Tibial nerve (tissue), 4 donors: ENCODE results near the gene PAFAH1B2. TPM values are rescaled to one million over a fixed set of nuclear protein-coding genes. Genes with fewer than 3 reads are reported as not detected.
"Not testable (repeated sequence)": the region's sequence is repeated elsewhere in the genome, so short reads cannot be mapped to it uniquely, and the experiment has no call there.

Experiments
- DNase-seq, 2 donors: peaks; one replicate each; pipeline ENCODE4 v3.0.0-alpha.2; 2019; ENCODE audit warnings: low spot score in 2 of 2
- H3K27ac ChIP-seq, 4 donors: fragments of 200-600 bp; sonication (generic) in 3 of 4; one replicate each; pipeline ENCODE4 v1.5.1; 2017 to 2019; ENCODE audit warnings: mild to moderate bottlenecking in 1 of 4
- H3K27me3 ChIP-seq, 2 donors: fragments of 200-600 bp; sonication (generic) in 1 of 2; one replicate each; pipeline versions ENCODE4 v1.5.1 to v1.6.0; 2017 to 2019
- H3K36me3 ChIP-seq, 3 donors: fragments of 200-600 bp; sonication (generic); one replicate each; pipeline ENCODE4 v1.5.1; 2018 to 2019
- H3K4me1 ChIP-seq, 4 donors: fragments of 200-600 bp; sonication (generic) in 3 of 4; one replicate each; pipeline ENCODE4 v1.5.1; 2017 to 2019
- H3K4me3 ChIP-seq, 4 donors: fragments of 200-600 bp; sonication (generic) in 3 of 4; one replicate each; pipeline ENCODE4 v1.5.1; 2017 to 2019; ENCODE audit warnings: mild to moderate bottlenecking in 1 of 4, moderate library complexity in 1 of 4
- H3K9me3 ChIP-seq, 4 donors: fragments of 200-600 bp; sonication (generic) in 3 of 4; one replicate each; pipeline ENCODE4 v1.5.1; 2017 to 2019
- EP300 ChIP-seq, 2 donors: sonication (generic); formaldehyde crosslinking; IDR thresholded peaks; one replicate each; pipeline ENCODE4 v1.6.1; 2017; ENCODE audit warnings: antibody characterized with exemption in 2 of 2, mild to moderate bottlenecking in 1 of 2
- POLR2A ChIP-seq, 2 donors: fragments of 450-650 bp; IDR thresholded peaks; one replicate each; pipeline ENCODE4 v1.6.1; 2017; ENCODE audit warnings: antibody characterized with exemption in 2 of 2, mild to moderate bottlenecking in 2 of 2, moderate library complexity in 2 of 2
- WGBS, 2 donors: methylation state at CpG; one replicate each; pipeline ENCODE4 v1.1.5; 2018; 5-methylcytosine and 5-hydroxymethylcytosine counted together
- total RNA-seq, 4 donors: library from RNA; depleted of rRNA; stranded (reverse); fragments of >200 nt; gene quantifications; one replicate each; pipeline ENCODE4 v1.1.0, GENCODE V29; 2016
- TF ChIP-seq, protein P1 (sequence below), 5 experiments: fragments of 200-600 bp in 3 of 5; fragments of 450-650 bp in 2 of 5; sonication (generic) in 3 of 5; IDR thresholded peaks; one replicate each; pipeline ENCODE4 v1.5.1; 2016 to 2019; ENCODE audit warnings: antibody characterized with exemption in 5 of 5, mild to moderate bottlenecking in 3 of 5, moderate library complexity in 2 of 5

The PAFAH1B2 gene
- total RNA-seq, 4 donors from 2014 or later = 96.9 to 125 (median 109) TPM

GRCh38 chr11:117130879-117131278 is 13.2 kb upstream of the PAFAH1B2 start:
- 90 to 91% methylated on average over 7 of the region's 7 CpGs for WGBS, 2 donors
- no peaks in the 10 kb centered on the region for H3K9me3 ChIP-seq
- DNase-seq = no peak
- no peaks in the 10 kb centered on the region for H3K36me3 ChIP-seq
- no peak overlapping the region for H3K4me3 ChIP-seq
- H3K4me1 ChIP-seq = no peaks in the 10 kb centered on the region
- TF ChIP-seq POLR2A (IDR thresholded peaks at IDR 0.05) = no peak
- TF ChIP-seq EP300 (IDR thresholded peaks at IDR 0.05) = no peak
- TF ChIP-seq, protein P1, sequence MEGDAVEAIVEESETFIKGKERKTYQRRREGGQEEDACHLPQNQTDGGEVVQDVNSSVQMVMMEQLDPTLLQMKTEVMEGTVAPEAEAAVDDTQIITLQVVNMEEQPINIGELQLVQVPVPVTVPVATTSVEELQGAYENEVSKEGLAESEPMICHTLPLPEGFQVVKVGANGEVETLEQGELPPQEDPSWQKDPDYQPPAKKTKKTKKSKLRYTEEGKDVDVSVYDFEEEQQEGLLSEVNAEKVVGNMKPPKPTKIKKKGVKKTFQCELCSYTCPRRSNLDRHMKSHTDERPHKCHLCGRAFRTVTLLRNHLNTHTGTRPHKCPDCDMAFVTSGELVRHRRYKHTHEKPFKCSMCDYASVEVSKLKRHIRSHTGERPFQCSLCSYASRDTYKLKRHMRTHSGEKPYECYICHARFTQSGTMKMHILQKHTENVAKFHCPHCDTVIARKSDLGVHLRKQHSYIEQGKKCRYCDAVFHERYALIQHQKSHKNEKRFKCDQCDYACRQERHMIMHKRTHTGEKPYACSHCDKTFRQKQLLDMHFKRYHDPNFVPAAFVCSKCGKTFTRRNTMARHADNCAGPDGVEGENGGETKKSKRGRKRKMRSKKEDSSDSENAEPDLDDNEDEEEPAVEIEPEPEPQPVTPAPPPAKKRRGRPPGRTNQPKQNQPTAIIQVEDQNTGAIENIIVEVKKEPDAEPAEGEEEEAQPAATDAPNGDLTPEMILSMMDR (IDR thresholded peaks at IDR 0.05) = no peak
- no peak overlapping the region for H3K27ac ChIP-seq
- no peaks in the 10 kb centered on the region for H3K27me3 ChIP-seq

DNA sequence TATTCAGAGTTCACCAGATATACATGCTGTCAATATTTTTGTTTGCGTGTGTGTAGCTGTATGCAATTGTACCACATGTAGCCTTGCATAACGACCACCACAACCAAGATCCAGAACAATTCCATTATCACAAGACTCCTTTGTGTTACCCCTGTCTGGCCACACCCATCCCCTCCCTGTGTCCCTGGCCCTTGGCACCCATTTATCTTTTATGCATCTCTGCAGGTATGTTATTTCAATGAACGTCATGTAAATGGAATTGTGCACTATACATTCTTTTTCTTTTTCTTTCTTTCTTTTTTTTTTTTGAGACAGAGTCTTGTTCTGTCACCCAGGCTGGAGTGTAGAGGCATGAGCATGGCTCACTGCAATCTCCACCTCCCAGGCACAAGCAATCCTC is 9.7 kb upstream of the PAFAH1B2 start:
- TF ChIP-seq EP300 (IDR thresholded peaks at IDR 0.05) = no peak
- TF ChIP-seq, protein P1 (IDR thresholded peaks at IDR 0.05) = no peak
- 61 to 69% methylated on average over 3 of the region's 3 CpGs for WGBS, 2 donors
- Histone ChIP-seq H3K4me1 (no peaks in the 10 kb centered on the region), H3K9me3 (no peaks in the 10 kb centered on the region), H3K27ac (no peak overlapping the region), H3K27me3 (no peaks in the 10 kb centered on the region), H3K4me3 (no peak overlapping the region), H3K36me3 (no peaks in the 10 kb centered on the region)
- no peak for DNase-seq

GRCh38 chr11:117134979-117135378 is 9.1 kb upstream of the PAFAH1B2 start:
- not testable (repeated sequence) for H3K36me3 ChIP-seq, DNase-seq, H3K27ac ChIP-seq, H3K4me1 ChIP-seq, H3K9me3 ChIP-seq, H3K4me3 ChIP-seq, H3K27me3 ChIP-seq
- WGBS, 2 donors = 88% methylated on average over 1 of the region's 4 CpGs

GRCh38 chr11:117137223-117138086 is 6.6 kb upstream of the PAFAH1B2 start:
- H3K36me3 ChIP-seq, DNase-seq, H3K27me3 ChIP-seq, H3K27ac ChIP-seq, H3K9me3 ChIP-seq, H3K4me1 ChIP-seq, H3K4me3 ChIP-seq: not testable (repeated sequence)
- no CpG with 5 or more reads among the region's 15 CpGs for WGBS, 2 donors

- TF ChIP-seq EP300 (IDR thresholded peaks at IDR 0.05) (no peak), POLR2A (IDR thresholded peaks at IDR 0.05) (no peak)
- TF ChIP-seq, protein P1 (IDR thresholded peaks at IDR 0.05) = no peak
- H3K27me3 ChIP-seq = no peaks in the 10 kb centered on the region
- DNase-seq = no peak
- peaks cover 0 to 9% (median 0%) of the 10 kb centered on the region in 3 donors for H3K36me3 ChIP-seq
- H3K27ac ChIP-seq = peak overlapping the region; percentile 85 to 95 (median 90)
- H3K4me1 ChIP-seq = peaks cover 0 to 32% (median 23%) of the 10 kb centered on the region in 4 donors
- 3 to 8% methylated on average over 5 of the region's 5 CpGs for WGBS, 2 donors
- no peaks in the 10 kb centered on the region for H3K9me3 ChIP-seq
- peak overlapping the region; percentile 83 to 92 (median 88) for H3K4me3 ChIP-seq
These were observed 697 bp upstream of the PAFAH1B2 start for GRCh38 chr11:117143390-117143789.

- Histone ChIP-seq H3K4me1 (peaks cover 0 to 40% (median 27%) of the 10 kb centered on the region in 4 donors), H3K27ac (peak overlapping the region; percentile 85 to 95 (median 90)), H3K36me3 (peaks cover 0 to 12% (median 0%) of the 10 kb centered on the region in 3 donors), H3K4me3 (peak overlapping the region; percentile 83 to 92 (median 88)), H3K27me3 (no peaks in the 10 kb centered on the region), H3K9me3 (no peaks in the 10 kb centered on the region)
- WGBS, 2 donors = 0 to 1% methylated on average over 45 to 62 of the region's 62 CpGs
- TF ChIP-seq, protein P1 (IDR thresholded peaks at IDR 0.05) = no peak
- TF ChIP-seq POLR2A (IDR thresholded peaks at IDR 0.05) = no peak
- peak in 1 of 2 donors; percentile 16 for TF ChIP-seq EP300 (IDR thresholded peaks at IDR 0.05)
- DNase-seq = peak; percentile 21 to 47
These were observed 648 bp downstream of the PAFAH1B2 start for GRCh38 chr11:117144477-117145392.
